ENCODE results near the gene MTRR. TPM values are rescaled to one million over a fixed set of nuclear protein-coding genes. Genes with fewer than 3 reads are reported as not detected.

Gene MTRR
- total and polyA plus RNA-seq, 2 experiments from 2014 or later, result 24.8 to 28.0 TPM

DNA sequence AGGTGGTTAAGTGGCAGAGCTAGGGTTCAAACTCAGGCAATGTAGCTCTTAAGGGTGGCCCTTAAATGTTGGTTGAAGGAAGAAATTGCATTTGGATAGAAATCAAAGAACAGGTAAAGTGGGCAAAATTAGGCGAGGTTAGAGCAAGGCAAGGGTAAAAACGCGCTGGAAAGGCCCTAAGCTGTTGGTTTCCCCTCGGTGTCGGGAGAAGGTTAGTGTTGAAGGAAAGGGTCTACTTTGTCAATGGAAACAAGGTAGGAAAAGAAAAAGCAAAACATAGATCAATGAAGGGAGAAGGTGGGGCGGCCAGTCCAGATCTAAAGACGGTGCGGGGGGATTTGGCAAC is 548 bp upstream of the MTRR start:
- DNase-seq (ENCODE audit: low spot score), result no peak
- Histone ChIP-seq H4K20me1 (ENCODE audit: insufficient read depth, poor library complexity, severe bottlenecking) (peaks cover 15% of the 10 kb centered on the region), H2AFZ (peak overlapping the region; percentile 95), H3K9me2 (replicated peaks; ENCODE audit: insufficient read depth) (no peaks in the 10 kb centered on the region), H3K4me3 (peak overlapping the region; percentile 82), H3K36me3 (replicated peaks; ENCODE audit: insufficient read depth, low read depth) (no peaks in the 10 kb centered on the region), H3K27me3 (no peaks in the 10 kb centered on the region), H3K4me1 (ENCODE audit: insufficient read depth) (peaks cover 16% of the 10 kb centered on the region), H3K9me3 (ENCODE audit: low read depth) (no peaks in the 10 kb centered on the region), H3K27ac (peak overlapping the region; percentile 61), H3K4me2 (peak overlapping the region; percentile 86), H3K79me2 (peaks cover 59% of the 10 kb centered on the region)
- TF ChIP-seq, protein P1, sequence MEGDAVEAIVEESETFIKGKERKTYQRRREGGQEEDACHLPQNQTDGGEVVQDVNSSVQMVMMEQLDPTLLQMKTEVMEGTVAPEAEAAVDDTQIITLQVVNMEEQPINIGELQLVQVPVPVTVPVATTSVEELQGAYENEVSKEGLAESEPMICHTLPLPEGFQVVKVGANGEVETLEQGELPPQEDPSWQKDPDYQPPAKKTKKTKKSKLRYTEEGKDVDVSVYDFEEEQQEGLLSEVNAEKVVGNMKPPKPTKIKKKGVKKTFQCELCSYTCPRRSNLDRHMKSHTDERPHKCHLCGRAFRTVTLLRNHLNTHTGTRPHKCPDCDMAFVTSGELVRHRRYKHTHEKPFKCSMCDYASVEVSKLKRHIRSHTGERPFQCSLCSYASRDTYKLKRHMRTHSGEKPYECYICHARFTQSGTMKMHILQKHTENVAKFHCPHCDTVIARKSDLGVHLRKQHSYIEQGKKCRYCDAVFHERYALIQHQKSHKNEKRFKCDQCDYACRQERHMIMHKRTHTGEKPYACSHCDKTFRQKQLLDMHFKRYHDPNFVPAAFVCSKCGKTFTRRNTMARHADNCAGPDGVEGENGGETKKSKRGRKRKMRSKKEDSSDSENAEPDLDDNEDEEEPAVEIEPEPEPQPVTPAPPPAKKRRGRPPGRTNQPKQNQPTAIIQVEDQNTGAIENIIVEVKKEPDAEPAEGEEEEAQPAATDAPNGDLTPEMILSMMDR (IDR thresholded peaks at IDR 0.05; ENCODE audit: poor library complexity), result no peak
- TF ChIP-seq EZH2 (IDR thresholded peaks at IDR 0.05; ENCODE audit: borderline replicate concordance) (no peak), EZH2phosphoT487 (IDR thresholded peaks at IDR 0.05; ENCODE audit: low read depth, severe bottlenecking, unreplicated experiment) (no peak)
- WGBS (ENCODE audit: low lambda C conversion rate, missing lambda C conversion rate), result 0% methylated on average over 8 of the region's 8 CpGs

GRCh38 chr5:7869474-7870136 is 657 bp downstream of the MTRR start:
- 4% methylated on average over 28 of the region's 41 CpGs for WGBS (ENCODE audit: low lambda C conversion rate, missing lambda C conversion rate)
- no peaks in the 10 kb centered on the region for H3K9me3 ChIP-seq (ENCODE audit: low read depth)
- no peaks in the 10 kb centered on the region for H3K36me3 ChIP-seq (replicated peaks; ENCODE audit: insufficient read depth, low read depth)
- H2AFZ ChIP-seq, result peak overlapping the region; percentile 94
- peaks cover 15% of the 10 kb centered on the region for H4K20me1 ChIP-seq (ENCODE audit: insufficient read depth, poor library complexity, severe bottlenecking)
- H3K4me2 ChIP-seq, result peak overlapping the region; percentile 76
- no peaks in the 10 kb centered on the region for H3K27me3 ChIP-seq
- peak overlapping the region; percentile 84 for H3K27ac ChIP-seq
- peak overlapping the region; percentile 82 for H3K4me3 ChIP-seq
- peak; percentile 37 for DNase-seq (ENCODE audit: low spot score)
- peaks cover 67% of the 10 kb centered on the region for H3K79me2 ChIP-seq
- H3K4me1 ChIP-seq (ENCODE audit: insufficient read depth), result peaks cover 16% of the 10 kb centered on the region
- TF ChIP-seq EZH2phosphoT487 (IDR thresholded peaks at IDR 0.05; ENCODE audit: low read depth, severe bottlenecking, unreplicated experiment), result no peak
- TF ChIP-seq EZH2 (IDR thresholded peaks at IDR 0.05; ENCODE audit: borderline replicate concordance), result no peak
- TF ChIP-seq, protein P1 (IDR thresholded peaks at IDR 0.05; ENCODE audit: poor library complexity), result no peak
- H3K9me2 ChIP-seq (replicated peaks; ENCODE audit: insufficient read depth), result no peaks in the 10 kb centered on the region

- DNase-seq (ENCODE audit: low spot score), result no peak
- no peak overlapping the region for H3K27ac ChIP-seq
- no peak overlapping the region for H3K4me3 ChIP-seq
- H3K9me3 ChIP-seq (ENCODE audit: low read depth), result no peaks in the 10 kb centered on the region
- 88% methylated on average over 2 of the region's 2 CpGs for WGBS (ENCODE audit: low lambda C conversion rate, missing lambda C conversion rate)
- peaks cover 81% of the 10 kb centered on the region for H3K79me2 ChIP-seq
- H2AFZ ChIP-seq, result no peak overlapping the region
- H3K36me3 ChIP-seq (replicated peaks; ENCODE audit: insufficient read depth, low read depth), result peaks cover 3% of the 10 kb centered on the region
- peaks cover 16% of the 10 kb centered on the region for H3K4me1 ChIP-seq (ENCODE audit: insufficient read depth)
- H4K20me1 ChIP-seq (ENCODE audit: insufficient read depth, poor library complexity, severe bottlenecking), result peaks cover 15% of the 10 kb centered on the region
- no peaks in the 10 kb centered on the region for H3K27me3 ChIP-seq
- TF ChIP-seq, protein P1 (IDR thresholded peaks at IDR 0.05; ENCODE audit: poor library complexity), result no peak
- TF ChIP-seq EZH2 (IDR thresholded peaks at IDR 0.05; ENCODE audit: borderline replicate concordance), result no peak
- TF ChIP-seq EZH2phosphoT487 (IDR thresholded peaks at IDR 0.05; ENCODE audit: low read depth, severe bottlenecking, unreplicated experiment), result no peak
- no peaks in the 10 kb centered on the region for H3K9me2 ChIP-seq (replicated peaks; ENCODE audit: insufficient read depth)
- no peak overlapping the region for H3K4me2 ChIP-seq
These were observed 2.7 kb downstream of the MTRR start for GRCh38 chr5:7871653-7872052.

Measured in hepatocyte (in vitro differentiated cells).